HG03175 (cell line): Measurements from ENCODE around the gene CERS5.
A peak's percentile ranks its signal among the peaks of the same experiment; 100 is the strongest.

Source experiments
- ATAC-seq: cut with Tn5 transposase; IDR thresholded peaks from one replicate; pipeline ENCODE4 v1.9.1; 2021; ENCODE audit warnings: mild to moderate bottlenecking, moderate library complexity; ENCODE audit not compliant: unreplicated experiment

Gene CERS5

GRCh38 chr12:50142993-50143392 is 24.2 kb downstream of the CERS5 start:
- no peak for ATAC-seq

DNA sequence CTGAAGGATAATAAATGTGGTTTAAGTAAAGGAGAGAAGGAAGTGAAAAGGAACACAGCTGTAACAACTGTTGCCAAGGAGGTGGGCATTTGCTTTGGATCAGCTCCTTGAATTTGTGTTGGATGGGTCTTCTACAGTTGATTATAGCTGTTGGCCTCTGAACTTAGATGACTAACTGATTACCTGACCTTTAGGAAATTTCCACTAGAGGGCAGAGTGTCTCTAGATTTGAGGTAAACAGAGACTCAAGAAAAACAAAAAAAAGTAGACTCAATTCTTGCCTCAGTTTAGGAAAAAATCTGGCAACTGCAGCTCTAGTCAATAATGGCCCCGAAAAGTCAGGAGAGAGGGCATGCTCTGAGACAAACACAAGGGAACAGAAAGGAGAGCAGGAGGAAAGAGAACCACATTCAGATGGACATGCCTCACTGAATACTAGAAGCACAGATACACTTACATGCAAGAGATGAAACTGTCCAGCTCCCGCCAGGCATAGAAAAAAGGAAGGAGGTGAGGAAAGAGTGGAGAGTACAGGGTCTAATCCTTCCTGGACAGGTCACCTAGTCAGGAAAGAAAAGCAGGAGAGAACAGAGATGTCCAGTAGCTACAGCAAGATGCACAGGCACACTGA is 34.5 kb downstream of the CERS5 start:
- no peak for ATAC-seq

GRCh38 chr12:50129290-50129689 is 37.9 kb downstream of the CERS5 start:
- no peak for ATAC-seq

DNA sequence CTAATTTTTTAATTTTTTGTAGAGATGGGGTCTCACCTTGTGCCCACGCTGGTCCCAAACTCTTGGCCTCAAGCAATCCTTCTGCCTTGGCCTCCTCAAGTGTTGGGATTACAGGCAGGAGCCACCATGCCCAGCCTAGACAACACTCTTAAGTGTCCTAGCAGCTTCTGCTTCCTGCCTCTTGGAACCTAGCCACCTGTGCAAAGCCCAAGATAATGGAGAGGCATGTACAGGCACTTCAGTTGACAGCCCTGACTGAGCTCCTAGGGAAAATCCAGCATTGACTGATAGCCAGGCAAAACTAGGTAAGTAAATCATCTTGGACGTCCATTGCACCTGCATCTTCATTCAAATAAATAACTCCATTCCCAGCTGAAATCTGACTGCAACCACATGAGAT is 39.6 kb downstream of the CERS5 start:
- ATAC-seq: no peak

- no peak for ATAC-seq
These were observed 44.0 kb downstream of the CERS5 start for GRCh38 chr12:50123203-50123602.

GRCh38 chr12:50121641-50122040 is 45.5 kb downstream of the CERS5 start:
- no peak for ATAC-seq

GRCh38 chr12:50120953-50121352 is 46.2 kb downstream of the CERS5 start:
- ATAC-seq: no peak

DNA sequence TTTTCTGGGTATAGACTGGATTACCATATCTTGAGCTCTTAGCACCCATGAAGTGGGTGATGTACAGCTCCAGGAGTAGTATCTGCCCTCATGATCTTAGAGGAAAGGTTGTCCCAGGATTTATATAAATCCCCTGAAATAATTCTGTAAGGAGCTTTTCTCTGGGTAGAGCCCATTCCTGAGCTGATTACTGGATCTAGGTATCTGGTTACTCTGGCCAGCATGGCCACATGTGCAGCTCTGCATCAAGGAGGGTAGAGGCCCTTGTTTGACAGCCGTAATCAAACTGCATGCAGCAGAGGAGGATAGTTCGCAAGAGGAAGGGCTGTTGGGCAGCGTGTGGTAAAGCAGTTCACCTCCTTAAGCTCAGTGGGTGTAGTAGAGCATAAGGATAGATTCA is 46.6 kb downstream of the CERS5 start:
- no peak for ATAC-seq

GRCh38 chr12:50119387-50119786 is 47.8 kb downstream of the CERS5 start:
- ATAC-seq: no peak

GRCh38 chr12:50117057-50117622 is 50.0 kb downstream of the CERS5 start:
- ATAC-seq: no peak

DNA sequence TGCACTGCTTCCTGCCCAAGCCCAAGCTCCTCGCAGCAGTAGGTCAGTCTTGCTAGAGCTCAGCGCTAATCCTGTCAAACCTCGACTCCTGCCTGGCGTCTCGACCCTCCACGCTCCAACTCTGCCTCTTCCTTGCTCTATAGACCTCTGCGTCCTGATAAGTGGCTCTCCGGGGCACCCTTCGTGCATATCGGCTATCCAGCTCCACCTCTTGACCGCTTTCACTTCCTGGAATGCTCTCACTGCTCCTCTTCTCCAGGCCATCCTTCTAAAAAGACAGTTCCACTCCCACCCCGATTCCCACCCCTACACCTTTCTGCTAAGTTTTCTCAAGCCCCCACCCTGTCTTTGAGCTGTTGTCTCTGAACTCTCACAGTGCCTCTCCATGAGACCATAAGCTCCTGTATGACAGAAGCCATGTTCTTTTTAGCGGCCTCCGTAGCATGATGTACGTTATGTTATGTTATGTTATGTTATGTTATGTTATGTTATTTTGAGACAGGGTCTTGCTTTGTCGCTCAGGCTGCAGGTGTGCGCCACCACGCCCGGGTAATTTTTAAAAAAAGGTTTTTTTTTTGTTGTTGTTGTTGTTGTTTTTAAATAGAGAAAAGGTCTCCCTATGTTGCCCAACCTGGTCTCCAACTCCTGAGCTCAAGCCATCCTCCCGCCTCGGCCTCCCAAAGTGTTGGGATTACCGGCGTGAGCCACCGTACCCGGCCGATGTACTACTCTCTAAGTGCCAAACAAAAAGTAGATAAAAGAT is 54.5 kb downstream of the CERS5 start:
- no peak for ATAC-seq

- ATAC-seq: peak; percentile 83
These were observed 55.3 kb downstream of the CERS5 start, which contains the start of gene COX14 for GRCh38 chr12:50111693-50112455. TSS of gene COX14 (plus strand) at chr12:50112236. CDS start at chr12:50120044, 7,808 bp downstream.

GRCh38 chr12:50111395-50111692 is 55.8 kb downstream of the CERS5 start:
- no peak for ATAC-seq

DNA sequence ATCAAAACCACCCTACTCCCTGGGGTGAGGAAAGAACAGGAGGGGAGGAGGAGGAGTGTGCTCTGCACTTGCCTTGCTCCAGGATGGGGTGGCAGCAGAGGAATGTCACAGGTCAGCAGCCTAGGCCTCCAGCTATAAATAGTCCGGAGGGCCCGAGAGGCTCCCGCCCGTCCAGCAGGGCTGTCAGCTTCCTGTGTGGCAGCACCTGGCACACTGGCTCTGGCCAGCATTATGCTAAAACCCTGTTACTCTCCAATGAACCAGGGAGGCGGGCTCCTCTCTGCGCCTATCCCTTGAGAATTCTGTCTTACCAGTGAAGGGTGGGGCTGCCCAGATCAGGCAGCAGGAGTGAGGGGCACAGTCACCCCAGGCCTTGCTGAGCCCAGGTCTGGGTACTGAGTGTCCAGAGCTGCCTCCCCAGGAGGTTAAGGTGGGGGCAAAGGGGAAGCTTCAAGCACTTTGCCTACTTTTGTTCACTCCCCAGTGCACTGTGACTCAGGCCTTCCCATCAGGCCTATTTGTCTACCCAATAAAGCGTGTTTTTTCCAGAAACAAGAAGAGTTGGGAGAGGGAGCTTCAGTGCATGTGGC is 56.3 kb downstream of the CERS5 start:
- ATAC-seq: peak; percentile 12

DNA sequence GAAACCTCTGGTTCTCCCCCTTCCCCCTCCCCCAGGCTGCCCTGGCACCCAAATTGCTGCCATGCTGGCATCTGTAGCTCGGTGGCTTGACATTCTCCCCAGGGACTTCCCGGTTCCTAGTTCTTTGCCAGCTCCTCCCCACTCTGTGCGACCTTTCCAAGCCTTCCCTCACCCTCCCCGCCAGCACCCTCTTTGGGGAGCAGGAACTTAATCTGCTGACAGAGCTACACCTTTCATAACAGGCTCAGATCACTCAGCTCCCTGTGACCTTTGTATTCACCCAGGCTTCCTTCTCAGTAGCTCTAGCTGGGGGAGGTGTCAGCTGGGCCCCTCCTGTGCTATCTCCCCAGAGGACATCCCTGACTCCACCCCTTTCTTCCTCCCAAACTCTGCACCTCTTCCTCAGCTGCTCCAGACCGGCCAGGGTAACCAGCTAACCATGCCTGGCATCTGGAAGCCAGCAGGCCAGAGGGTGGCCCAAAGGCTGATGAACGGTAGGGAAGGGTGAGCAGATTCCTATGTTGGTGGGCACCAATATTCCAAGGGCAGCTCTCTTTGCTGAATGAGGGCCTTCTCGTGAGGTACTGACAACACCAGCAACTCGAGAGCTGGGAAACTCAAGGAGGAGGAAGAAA is 56.9 kb downstream of the CERS5 start:
- ATAC-seq: no peak

- ATAC-seq: no peak
These were observed 57.9 kb downstream of the CERS5 start for GRCh38 chr12:50109319-50109718.

DNA sequence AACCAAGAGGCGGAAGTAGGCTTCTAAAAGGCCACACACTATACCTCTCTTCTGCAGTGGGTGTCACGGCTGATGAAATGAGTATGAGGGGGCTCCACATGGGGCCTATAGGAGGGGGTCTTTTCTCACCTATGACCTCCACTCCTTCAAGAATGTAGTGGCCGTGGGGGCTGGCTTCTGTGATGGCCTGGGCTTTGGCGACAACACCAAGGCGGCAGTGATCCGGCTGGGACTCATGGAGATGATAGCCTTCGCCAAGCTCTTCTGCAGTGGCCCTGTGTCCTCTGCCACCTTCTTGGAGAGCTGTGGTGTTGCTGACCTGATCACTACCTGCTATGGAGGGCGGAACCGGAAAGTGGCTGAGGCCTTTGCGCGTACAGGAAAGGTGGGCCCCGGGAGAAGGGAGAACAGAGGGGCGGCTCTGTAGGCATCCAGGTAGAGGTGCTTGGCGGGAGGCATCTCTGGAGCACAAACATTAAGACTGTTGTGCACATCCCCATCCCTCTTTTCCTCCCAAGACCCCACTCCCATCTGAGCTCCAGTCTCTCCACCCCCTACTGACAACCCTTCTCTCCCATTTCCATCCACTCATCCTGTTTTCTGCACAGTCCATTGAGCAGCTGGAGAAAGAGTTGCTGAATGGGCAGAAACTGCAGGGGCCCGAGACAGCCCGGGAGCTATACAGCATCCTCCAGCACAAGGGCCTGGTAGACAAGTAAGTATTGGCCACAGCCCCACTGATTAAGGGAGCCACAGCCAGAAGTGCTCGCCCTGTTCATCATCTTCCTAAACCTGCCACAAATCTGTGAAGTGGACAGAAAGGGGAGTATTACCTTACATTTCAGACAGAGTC is 59.5 kb downstream of the CERS5 start:
- ATAC-seq: no peak

- no peak for ATAC-seq
These were observed 60.3 kb downstream of the CERS5 start for GRCh38 chr12:50106907-50107306.

GRCh38 chr12:50105913-50106450 is 61.2 kb downstream of the CERS5 start:
- ATAC-seq: no peak
